IPS-20b (cell line): ENCODE results near the gene FANCI.

Source experiments
- H3K27ac ChIP-seq: one replicate; pipeline ENCODE4 v1.5.1; 2013; ENCODE audit warnings: low read length
- H3K27me3 ChIP-seq: 2 replicates; pipeline ENCODE4 v1.6.1; 2013; ENCODE audit warnings: mild to moderate bottlenecking, low read length, inconsistent platforms; ENCODE audit not compliant: insufficient read depth
- H3K36me3 ChIP-seq: 2 replicates; pipeline ENCODE4 v1.6.1; 2013; ENCODE audit warnings: low read depth, mild to moderate bottlenecking, inconsistent platforms, low read length, moderate library complexity; ENCODE audit not compliant: insufficient read depth
- H3K4me1 ChIP-seq: 2 replicates; pipeline ENCODE4 v1.6.1; 2013; ENCODE audit warnings: mild to moderate bottlenecking, control low read depth, inconsistent platforms, low read length, moderate library complexity; ENCODE audit not compliant: insufficient read depth
- H3K4me3 ChIP-seq: 2 replicates; pipeline ENCODE4 v1.5.1; 2013; ENCODE audit warnings: mild to moderate bottlenecking, low read length, inconsistent platforms
- H3K9ac ChIP-seq: 2 replicates; pipeline ENCODE4 v1.6.1; 2013; ENCODE audit warnings: low read depth, mild to moderate bottlenecking, inconsistent platforms, low read length, moderate library complexity
- H3K9me3 ChIP-seq: 2 replicates; pipeline ENCODE4 v1.6.1; 2013; ENCODE audit warnings: mild to moderate bottlenecking, low read depth, low read length, inconsistent platforms; ENCODE audit not compliant: insufficient read depth

Gene FANCI

DNA sequence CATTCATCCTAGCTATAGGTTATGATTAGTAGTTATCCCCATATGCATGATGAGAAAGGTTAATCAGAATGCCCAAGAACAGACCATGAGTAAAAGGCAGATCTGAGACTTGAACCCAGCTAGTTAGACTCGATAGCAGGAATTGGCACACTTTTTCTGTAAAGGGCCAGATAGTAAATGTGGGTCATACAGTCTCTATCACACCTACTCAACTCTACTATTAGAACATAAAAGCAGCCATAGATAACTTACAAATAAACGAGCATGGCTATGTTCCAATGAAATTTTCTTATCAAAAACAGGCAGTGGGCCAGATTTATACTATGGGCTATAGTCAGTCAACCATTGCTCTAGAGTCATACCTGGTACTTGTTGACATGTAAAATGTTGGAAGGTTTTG, 66.2 kb downstream of the FANCI start:
- no peaks in the 10 kb centered on the region for H3K27me3 ChIP-seq
- no peak overlapping the region for H3K4me3 ChIP-seq
- no peak overlapping the region for H3K9ac ChIP-seq
- no peaks in the 10 kb centered on the region for H3K9me3 ChIP-seq
- H3K36me3 ChIP-seq = peaks cover 94% of the 10 kb centered on the region
- H3K4me1 ChIP-seq = no peaks in the 10 kb centered on the region
- no peak overlapping the region for H3K27ac ChIP-seq

DNA sequence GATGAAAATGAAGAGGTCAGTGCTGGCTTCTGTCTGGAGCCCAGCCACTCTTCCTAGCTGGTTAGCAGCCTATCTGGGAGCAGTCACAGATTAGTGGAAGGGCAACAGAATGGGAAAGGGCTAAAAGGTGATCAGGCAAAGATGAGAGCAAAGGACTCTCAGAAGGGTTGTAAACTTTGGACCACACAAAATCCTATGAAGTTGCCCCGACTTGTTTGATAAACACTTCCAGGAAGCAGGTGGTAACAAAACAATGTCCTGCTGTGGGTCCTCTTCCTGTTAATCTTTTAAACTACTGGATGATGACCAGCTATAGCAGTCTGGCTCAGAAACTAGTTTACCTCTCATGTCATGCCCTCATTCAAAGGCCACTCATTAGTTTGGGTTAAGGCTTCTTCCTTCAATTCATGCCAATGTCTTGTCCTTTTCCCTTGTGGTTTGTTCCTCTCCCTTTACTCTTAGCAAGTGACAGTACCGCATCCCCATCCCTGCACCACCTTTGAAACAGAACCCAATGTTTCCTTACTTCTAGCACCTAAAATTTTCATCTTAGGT, 71.7 kb downstream of the FANCI start:
- Histone ChIP-seq H3K4me3 (no peak overlapping the region), H3K9me3 (no peaks in the 10 kb centered on the region), H3K9ac (no peak overlapping the region), H3K27me3 (no peaks in the 10 kb centered on the region), H3K36me3 (peaks cover 94% of the 10 kb centered on the region), H3K27ac (no peak overlapping the region), H3K4me1 (no peaks in the 10 kb centered on the region)

DNA sequence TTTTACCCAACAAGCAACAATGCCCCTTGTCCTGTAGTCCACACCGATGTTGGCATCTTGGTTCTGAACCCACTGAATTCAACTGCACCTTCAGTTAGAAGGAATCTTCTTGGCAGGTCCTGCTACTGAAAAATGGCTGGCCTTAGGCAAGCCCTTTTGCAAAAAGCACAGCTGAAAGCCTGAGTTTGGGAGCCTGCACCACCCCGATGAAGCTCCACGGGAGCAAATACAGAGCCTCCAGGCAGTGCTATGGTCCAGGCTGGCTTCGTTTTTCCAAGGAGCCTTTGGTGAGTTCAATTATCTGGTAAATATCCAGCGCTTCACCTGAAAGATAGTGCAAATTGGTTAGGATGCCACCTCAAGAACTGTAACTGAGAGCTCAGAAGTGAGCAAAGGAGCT, 72.7 kb downstream of the FANCI start:
- Histone ChIP-seq H3K4me1 (no peaks in the 10 kb centered on the region), H3K9ac (no peak overlapping the region), H3K9me3 (no peaks in the 10 kb centered on the region), H3K27me3 (no peaks in the 10 kb centered on the region), H3K27ac (no peak overlapping the region), H3K36me3 (peaks cover 99% of the 10 kb centered on the region), H3K4me3 (no peak overlapping the region)

DNA sequence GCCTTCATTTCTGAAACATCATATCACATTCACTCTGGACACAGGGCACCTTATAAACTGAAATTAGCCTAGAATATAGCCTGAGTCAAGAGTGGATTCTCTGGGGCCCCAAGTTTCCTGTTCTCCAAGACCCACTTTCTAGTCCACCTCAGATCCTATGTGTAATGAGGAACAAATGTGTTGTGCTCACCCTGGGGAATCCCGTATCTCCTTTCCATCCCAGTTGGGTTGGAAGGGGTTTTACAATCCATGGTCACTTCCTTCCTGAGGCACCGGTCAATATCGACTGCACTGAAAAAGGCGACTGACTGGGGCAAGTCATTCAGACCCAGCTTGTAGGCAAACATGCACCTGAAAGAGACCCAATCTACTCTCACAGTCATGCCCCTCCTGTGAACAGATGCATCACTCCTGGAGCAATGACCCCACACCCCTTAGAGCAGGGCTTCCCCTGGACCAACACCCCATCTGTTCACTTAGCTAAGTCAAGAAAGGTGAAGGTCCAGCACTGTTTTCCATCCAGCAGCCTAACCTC, 73.5 kb downstream of the FANCI start:
- Histone ChIP-seq H3K4me1 (no peaks in the 10 kb centered on the region), H3K4me3 (no peak overlapping the region), H3K9me3 (no peaks in the 10 kb centered on the region), H3K27ac (no peak overlapping the region), H3K36me3 (peaks cover 99% of the 10 kb centered on the region), H3K27me3 (no peaks in the 10 kb centered on the region), H3K9ac (no peak overlapping the region)

DNA sequence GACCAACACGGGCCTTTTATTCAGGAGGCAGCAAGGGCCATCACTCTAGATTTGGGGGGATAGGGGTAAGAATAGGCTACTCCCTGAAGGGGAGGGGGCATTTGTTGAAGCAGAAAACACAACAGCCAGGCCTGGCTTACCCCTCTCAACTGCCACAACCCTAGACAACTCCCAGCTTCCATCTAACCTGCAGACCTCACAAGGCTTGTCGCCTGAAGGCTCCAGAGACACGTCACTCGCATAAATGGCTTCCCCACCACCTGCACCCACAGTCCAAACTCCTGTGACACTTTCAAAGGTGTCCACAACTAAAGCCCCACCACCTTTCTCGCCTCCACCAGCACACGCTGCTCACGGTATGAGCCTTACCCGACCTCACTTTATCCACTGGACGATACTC, 75.9 kb downstream of the FANCI start:
- H3K36me3 ChIP-seq = peaks cover 100% of the 10 kb centered on the region
- H3K4me1 ChIP-seq = no peaks in the 10 kb centered on the region

DNA sequence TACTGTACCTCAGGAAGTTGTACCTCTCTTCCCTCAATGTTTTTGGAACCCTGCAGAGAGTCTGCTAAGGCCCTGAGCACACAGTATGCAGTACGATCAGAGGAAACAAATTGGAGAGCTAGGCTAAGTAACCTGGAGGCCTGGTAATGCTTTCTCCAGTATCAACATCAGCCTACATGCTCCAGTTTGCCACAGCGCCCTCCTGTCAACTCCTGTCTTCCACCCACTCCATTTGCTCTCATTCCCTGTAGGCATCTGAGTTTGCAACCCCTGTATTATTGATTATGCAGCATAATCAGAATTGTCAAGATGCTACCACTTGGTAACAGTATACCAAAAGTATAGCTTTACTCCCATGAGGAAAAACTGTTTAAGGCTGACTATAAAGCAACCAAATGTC, 76.4 kb downstream of the FANCI start:
- H3K4me3 ChIP-seq = no peak overlapping the region
- no peak overlapping the region for H3K9ac ChIP-seq
- H3K9me3 ChIP-seq = no peaks in the 10 kb centered on the region
- H3K36me3 ChIP-seq = peaks cover 99% of the 10 kb centered on the region
- H3K27ac ChIP-seq = no peak overlapping the region
- H3K27me3 ChIP-seq = no peaks in the 10 kb centered on the region
- H3K4me1 ChIP-seq = no peaks in the 10 kb centered on the region

More for the DNA sequence above, 75.9 kb downstream of the FANCI start:
- no peaks in the 10 kb centered on the region for H3K27me3 ChIP-seq
- H3K27ac ChIP-seq = no peak overlapping the region
- H3K9ac ChIP-seq = no peak overlapping the region
- H3K4me3 ChIP-seq = no peak overlapping the region
- no peaks in the 10 kb centered on the region for H3K9me3 ChIP-seq

DNA sequence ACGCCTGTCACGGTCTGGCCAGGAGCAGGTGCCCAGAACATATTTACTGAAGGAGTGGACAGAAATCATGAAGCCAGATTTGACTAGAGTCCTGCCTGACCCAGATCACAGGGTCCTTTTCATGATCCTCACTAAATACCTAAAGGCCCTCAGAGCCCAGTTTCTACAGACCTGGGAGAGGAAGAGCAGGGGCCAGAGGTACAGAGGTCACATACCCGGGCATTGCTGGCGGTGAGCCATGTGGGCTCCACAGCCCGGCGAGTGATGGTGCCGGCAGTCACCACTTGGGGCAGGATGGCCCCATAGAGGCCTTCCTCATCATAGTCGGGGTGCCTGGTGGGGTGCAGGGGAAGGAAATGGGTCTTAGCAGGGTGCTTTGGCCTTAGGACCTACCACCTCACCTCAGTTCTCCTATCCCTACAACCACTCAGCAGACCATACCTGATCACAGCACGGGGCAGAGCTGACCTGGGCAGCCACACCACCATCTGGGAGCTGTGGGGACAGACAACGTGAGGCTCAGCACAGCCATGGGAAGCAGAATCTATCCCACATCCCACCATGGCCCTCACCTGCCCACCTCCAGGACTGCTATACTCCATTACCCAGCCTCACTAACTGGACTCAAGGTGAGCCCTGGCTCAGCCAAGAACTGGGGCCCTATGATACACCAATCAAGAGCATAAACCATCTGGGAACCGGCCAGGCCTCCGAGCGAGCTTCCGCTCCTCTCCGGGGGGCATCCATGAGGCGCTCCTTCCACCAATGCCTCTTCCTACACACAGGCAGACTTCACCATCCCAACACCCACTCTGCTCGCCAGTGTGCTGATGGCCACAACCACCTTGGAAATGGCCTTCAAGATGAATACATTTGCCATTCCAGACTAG, 78.0 kb downstream of the FANCI start:
- H3K27me3 ChIP-seq = no peaks in the 10 kb centered on the region
- H3K36me3 ChIP-seq = peaks cover 99% of the 10 kb centered on the region
- no peak overlapping the region for H3K27ac ChIP-seq
- H3K9me3 ChIP-seq = no peaks in the 10 kb centered on the region
- H3K9ac ChIP-seq = no peak overlapping the region
- no peak overlapping the region for H3K4me3 ChIP-seq
- no peaks in the 10 kb centered on the region for H3K4me1 ChIP-seq

DNA sequence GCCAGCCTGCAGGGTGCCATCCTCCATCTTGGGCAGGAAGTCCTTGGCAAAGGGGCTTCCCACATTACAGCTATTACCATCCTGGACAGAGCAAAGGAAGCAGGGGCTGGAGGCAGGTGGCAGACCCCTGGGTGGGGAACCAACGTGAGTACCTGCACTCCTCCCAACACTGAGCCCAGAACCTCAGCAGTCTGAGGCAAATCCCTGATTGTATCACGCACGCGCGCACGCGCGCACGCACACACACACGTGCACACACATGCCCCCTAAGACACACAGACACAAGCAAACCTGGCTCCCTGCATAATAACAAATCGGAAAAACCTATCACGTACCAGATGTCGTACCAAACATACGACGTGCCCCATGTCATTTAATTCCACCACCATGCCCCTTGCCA, 79.0 kb downstream of the FANCI start:
- no peaks in the 10 kb centered on the region for H3K27me3 ChIP-seq

DNA sequence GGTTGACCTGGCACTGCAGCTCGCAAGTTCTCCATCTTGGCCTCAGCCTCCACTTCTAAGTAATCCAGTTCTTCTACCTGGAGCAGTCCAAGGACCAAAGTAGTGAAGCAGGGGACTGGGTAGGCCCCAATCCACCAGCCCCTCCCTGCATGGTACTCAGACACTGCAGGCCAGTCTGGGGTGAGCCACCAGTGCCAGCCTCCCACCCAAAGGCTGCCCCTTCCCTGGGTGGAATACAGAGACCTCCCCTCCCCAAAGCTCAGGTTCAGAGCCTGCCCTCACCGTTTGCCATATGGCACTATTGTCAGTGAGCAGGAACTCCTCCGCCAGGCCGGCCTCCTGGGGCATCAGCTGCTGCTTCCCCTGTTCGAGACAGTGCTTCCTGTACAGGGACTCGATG, 80.0 kb downstream of the FANCI start:
- Histone ChIP-seq H3K9ac (no peak overlapping the region), H3K36me3 (peaks cover 99% of the 10 kb centered on the region), H3K4me3 (no peak overlapping the region), H3K4me1 (no peaks in the 10 kb centered on the region), H3K27me3 (no peaks in the 10 kb centered on the region), H3K27ac (no peak overlapping the region), H3K9me3 (no peaks in the 10 kb centered on the region)

More for the DNA sequence above, 79.0 kb downstream of the FANCI start:
- no peaks in the 10 kb centered on the region for H3K9me3 ChIP-seq
- peaks cover 99% of the 10 kb centered on the region for H3K36me3 ChIP-seq
- H3K27ac ChIP-seq = no peak overlapping the region
- H3K4me1 ChIP-seq = no peaks in the 10 kb centered on the region
- H3K4me3 ChIP-seq = no peak overlapping the region
- no peak overlapping the region for H3K9ac ChIP-seq

DNA sequence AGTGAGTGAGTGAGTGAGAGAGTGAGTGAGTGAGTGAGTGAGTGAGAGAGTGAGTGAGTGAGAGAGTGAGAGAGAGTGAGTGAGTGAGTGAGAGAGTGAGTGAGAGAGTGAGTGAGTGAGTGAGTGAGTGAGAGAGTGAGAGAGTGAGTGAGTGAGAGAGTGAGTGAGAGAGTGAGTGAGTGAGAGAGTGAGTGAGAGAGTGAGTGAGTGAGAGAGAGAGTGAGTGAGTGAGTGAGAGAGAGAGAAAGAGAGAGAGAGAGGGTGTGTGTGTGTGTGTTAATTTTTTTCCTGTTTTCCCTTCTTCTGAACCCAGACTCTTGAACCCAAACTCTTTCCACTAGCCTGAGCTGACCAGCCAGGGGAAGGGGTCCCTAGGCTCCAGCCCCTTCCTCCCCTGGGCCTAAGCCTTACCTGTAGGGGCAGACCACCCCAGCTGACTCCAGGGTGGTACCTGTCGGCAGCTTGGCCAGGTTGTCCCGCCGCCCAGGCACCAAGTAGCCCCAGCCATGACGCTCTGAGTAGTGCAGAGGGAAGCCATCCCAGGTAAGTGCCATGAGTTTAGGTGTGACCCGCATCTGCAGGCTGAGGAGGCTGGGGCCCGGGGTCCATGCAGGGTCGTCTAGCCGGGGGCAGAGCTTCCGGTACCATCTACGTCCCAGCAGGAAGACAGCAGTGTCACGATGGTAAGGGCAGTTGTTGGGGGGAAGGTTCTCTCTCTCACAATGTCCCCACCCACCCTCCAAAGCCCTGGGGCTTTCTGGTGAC, 81.4 kb downstream of the FANCI start:
- no peak overlapping the region for H3K27ac ChIP-seq
- no peak overlapping the region for H3K4me3 ChIP-seq
- no peak overlapping the region for H3K9ac ChIP-seq
- no peaks in the 10 kb centered on the region for H3K27me3 ChIP-seq
- H3K36me3 ChIP-seq = peaks cover 99% of the 10 kb centered on the region
- H3K9me3 ChIP-seq = no peaks in the 10 kb centered on the region
- no peaks in the 10 kb centered on the region for H3K4me1 ChIP-seq

DNA sequence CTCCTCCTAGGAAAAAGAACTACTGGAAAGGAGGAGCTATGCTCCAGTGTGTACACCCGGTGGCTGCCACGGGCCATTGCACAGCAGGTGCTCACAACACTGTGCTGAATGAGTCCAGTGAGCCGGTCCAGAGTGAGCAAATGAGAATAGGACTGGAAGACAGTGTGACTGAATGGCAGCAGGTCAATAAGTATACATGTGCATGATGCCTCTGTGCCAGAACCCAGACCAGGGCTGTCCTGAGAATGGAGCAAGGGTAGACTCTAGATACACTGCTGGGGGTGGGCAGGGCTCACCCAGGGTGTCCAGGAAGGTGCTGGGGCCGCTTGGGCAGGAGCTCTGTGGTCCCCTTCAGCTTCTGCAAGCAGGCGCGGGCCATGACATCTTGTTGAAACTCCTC, 82.5 kb downstream of the FANCI start:
- 0 out of 2 replicates have a peak, but pooled peaks cover 3% of the 10 kb centered on the region for H3K4me1 ChIP-seq
- no peaks in the 10 kb centered on the region for H3K27me3 ChIP-seq
- H3K9me3 ChIP-seq = no peaks in the 10 kb centered on the region
- H3K36me3 ChIP-seq = peaks cover 99% of the 10 kb centered on the region
- no peak overlapping the region for H3K4me3 ChIP-seq
- H3K27ac ChIP-seq = no peak overlapping the region
- H3K9ac ChIP-seq = no peak overlapping the region
